A673 (cell line): ENCODE data around the gene PLOD2. TPM values are rescaled to one million over a fixed set of nuclear protein-coding genes. Genes with fewer than 3 reads are reported as not detected.

Experiments
- BruUV-seq: library from RNA; stranded (reverse); fragments of 400-500 nt; replicated peaks from 2 replicates; lab custom pipeline; 2021; lab: Mats Ljungman, UMichigan
- CTCF ChIA-PET: fragments of 300-600 bp; sonication (Branson Sonifier 250); formaldehyde crosslinking; loops from one replicate; lab custom pipeline; 2022; ENCODE audit warnings: antibody characterized with exemption; lab: Charles Lee
- POLR2A ChIA-PET: fragments of 300-600 bp; sonication (Branson Sonifier 250); formaldehyde crosslinking; loops from one replicate; lab custom pipeline; 2022; ENCODE audit warnings: antibody characterized with exemption; ENCODE audit not compliant: low non-redundant PET; lab: Charles Lee
- DNase-seq: peaks from one replicate; pipeline ENCODE4 v3.0.0-alpha.2; 2015; ENCODE audit warnings: low spot score
- H3K27ac ChIP-seq: fragments of 200-600 bp; sonication (generic); 2 replicates; pipeline ENCODE4 v1.5.1; 2016; ENCODE audit warnings: mixed run types, low read depth, mild to moderate bottlenecking, mixed read lengths, antibody characterized with exemption, low read length; ENCODE audit not compliant: poor library complexity, severe bottlenecking
- H3K27me3 ChIP-seq: fragments of 200-600 bp; sonication (generic); replicated peaks from 2 replicates; pipeline ENCODE4 v1.6.1; 2017; ENCODE audit warnings: mixed run types, low read depth, mild to moderate bottlenecking, mixed read lengths, antibody characterized with exemption, low read length; ENCODE audit not compliant: insufficient read depth, poor library complexity
- H3K36me3 ChIP-seq: fragments of 200-600 bp; sonication (generic); 2 replicates; pipeline ENCODE4 v1.6.1; 2016; ENCODE audit warnings: mixed run types, mild to moderate bottlenecking, mixed read lengths, antibody characterized with exemption, low read length; ENCODE audit not compliant: insufficient read depth, poor library complexity, severe bottlenecking
- H3K4me1 ChIP-seq: fragments of 200-600 bp; sonication (generic); 2 replicates; pipeline ENCODE4 v1.6.1; 2017; ENCODE audit warnings: mixed run types, mild to moderate bottlenecking, mixed read lengths, antibody characterized with exemption, low read length; ENCODE audit not compliant: insufficient read depth, poor library complexity, severe bottlenecking
- H3K4me3 ChIP-seq: fragments of 200-600 bp; sonication (generic); 2 replicates; pipeline ENCODE4 v1.5.1; 2016; ENCODE audit warnings: low read depth, mixed run types, mild to moderate bottlenecking, mixed read lengths, low read length; ENCODE audit not compliant: poor library complexity, severe bottlenecking
- H3K9me3 ChIP-seq: fragments of 200-600 bp; sonication (generic); 2 replicates; pipeline ENCODE4 v1.6.1; 2016; ENCODE audit warnings: mixed run types, low read depth, mild to moderate bottlenecking, mixed read lengths, antibody characterized with exemption, low read length; ENCODE audit not compliant: poor library complexity, severe bottlenecking
- EZH2 ChIP-seq: fragments of 200-600 bp; sonication (generic); IDR thresholded peaks from 2 replicates; pipeline ENCODE4 v1.6.1; 2017; ENCODE audit warnings: borderline replicate concordance, low read depth, mild to moderate bottlenecking, mixed read lengths, antibody characterized with exemption, low read length; ENCODE audit not compliant: poor library complexity, severe bottlenecking
- intact Hi-C: fragments of 100-400 bp; cut with micrococcal nuclease; formaldehyde crosslinking; loops from one replicate; pipeline ENCODE4 v1.10.0; 2022; ENCODE audit not compliant: unreplicated experiment
- total RNA-seq: library from RNA; stranded (reverse); gene quantifications from 2 replicates; pipeline ENCODE4 v1.2.3, GENCODE V29; 2021
- TF ChIP-seq, protein P1 (sequence below): fragments of 300-800, 200-600 bp; sonication (generic); conservative IDR thresholded peaks from 2 replicates; pipeline ENCODE4 v1.5.1; 2017; ENCODE audit warnings: low read depth, mild to moderate bottlenecking, antibody characterized with exemption, low read length, moderate library complexity, mixed read lengths

PLOD2 gene
- total RNA-seq, 1 experiment from 2014 or later, result 34.6 TPM

DNA sequence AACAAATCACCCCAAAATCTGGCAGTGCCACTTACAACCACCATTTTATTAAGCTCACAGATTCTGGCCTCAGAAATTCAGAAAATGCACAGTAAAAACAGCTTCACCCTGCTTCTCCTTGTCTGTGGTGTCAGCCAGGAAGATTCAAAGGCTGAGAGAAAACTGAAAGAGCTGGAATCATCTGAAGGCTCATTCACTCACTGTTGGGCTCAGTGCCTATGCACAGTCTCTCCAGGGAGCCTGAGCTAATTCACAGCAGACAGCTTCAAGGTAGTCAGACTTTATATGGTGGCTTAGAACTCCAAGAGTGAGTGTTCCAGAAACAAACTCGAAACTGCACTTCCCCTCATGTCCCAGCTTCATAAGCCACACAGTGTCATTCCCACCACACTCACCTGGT lies 16.5 kb upstream of the PLOD2 start:
- Histone ChIP-seq H3K4me1 (no peaks in the 10 kb centered on the region), H3K36me3 (no peaks in the 10 kb centered on the region), H3K9me3 (no peaks in the 10 kb centered on the region), H3K4me3 (no peak overlapping the region), H3K27me3 (no peaks in the 10 kb centered on the region), H3K27ac (no peak overlapping the region)
- ChIA-PET POLR2A (no interaction called here), CTCF (no interaction called here)
- DNase-seq, result no peak
- intact Hi-C loops, result no loop called here
- TF ChIP-seq, protein P1, sequence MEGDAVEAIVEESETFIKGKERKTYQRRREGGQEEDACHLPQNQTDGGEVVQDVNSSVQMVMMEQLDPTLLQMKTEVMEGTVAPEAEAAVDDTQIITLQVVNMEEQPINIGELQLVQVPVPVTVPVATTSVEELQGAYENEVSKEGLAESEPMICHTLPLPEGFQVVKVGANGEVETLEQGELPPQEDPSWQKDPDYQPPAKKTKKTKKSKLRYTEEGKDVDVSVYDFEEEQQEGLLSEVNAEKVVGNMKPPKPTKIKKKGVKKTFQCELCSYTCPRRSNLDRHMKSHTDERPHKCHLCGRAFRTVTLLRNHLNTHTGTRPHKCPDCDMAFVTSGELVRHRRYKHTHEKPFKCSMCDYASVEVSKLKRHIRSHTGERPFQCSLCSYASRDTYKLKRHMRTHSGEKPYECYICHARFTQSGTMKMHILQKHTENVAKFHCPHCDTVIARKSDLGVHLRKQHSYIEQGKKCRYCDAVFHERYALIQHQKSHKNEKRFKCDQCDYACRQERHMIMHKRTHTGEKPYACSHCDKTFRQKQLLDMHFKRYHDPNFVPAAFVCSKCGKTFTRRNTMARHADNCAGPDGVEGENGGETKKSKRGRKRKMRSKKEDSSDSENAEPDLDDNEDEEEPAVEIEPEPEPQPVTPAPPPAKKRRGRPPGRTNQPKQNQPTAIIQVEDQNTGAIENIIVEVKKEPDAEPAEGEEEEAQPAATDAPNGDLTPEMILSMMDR, result no peak
- no peak for TF ChIP-seq EZH2
- no TSS peak for BruUV-seq

GRCh38 chr3:146177072-146177471 lies 16.1 kb upstream of the PLOD2 start:
- Histone ChIP-seq H3K4me3 (no peak overlapping the region), H3K4me1 (no peaks in the 10 kb centered on the region), H3K27ac (no peak overlapping the region), H3K36me3 (no peaks in the 10 kb centered on the region), H3K9me3 (no peaks in the 10 kb centered on the region), H3K27me3 (no peaks in the 10 kb centered on the region)
- intact Hi-C loops, result no loop called here
- ChIA-PET POLR2A (no interaction called here), CTCF (no interaction called here)
- no peak for TF ChIP-seq EZH2
- TF ChIP-seq, protein P1, result no peak
- BruUV-seq, result no TSS peak
- DNase-seq, result no peak

GRCh38 chr3:146172586-146172985 lies 11.6 kb upstream of the PLOD2 start:
- Histone ChIP-seq H3K4me1 (no peaks in the 10 kb centered on the region), H3K27me3 (no peaks in the 10 kb centered on the region), H3K36me3 (no peaks in the 10 kb centered on the region), H3K9me3 (no peaks in the 10 kb centered on the region), H3K27ac (no peak overlapping the region), H3K4me3 (no peak overlapping the region)
- DNase-seq, result no peak
- POLR2A ChIA-PET, result no interaction called here
- CTCF ChIA-PET, result no interaction called here
- intact Hi-C loops, result no loop called here
- no TSS peak for BruUV-seq
- TF ChIP-seq, protein P1, result no peak
- no peak for TF ChIP-seq EZH2
